SU-DHL-6 (cell line): Measurements from ENCODE around the gene HHAT.

ENCODE experiments used
- H2AFZ ChIP-seq: fragments of 200-600 bp; sonication (generic); 2 replicates; pipeline ENCODE4 v1.6.1; 2014; ENCODE audit warnings: low read depth, mild to moderate bottlenecking, moderate library complexity, mixed read lengths, antibody characterized with exemption, low read length; ENCODE audit not compliant: severe bottlenecking
- H3F3A ChIP-seq: fragments of 200-600 bp; shearing (Covaris generic); 2 replicates; pipeline ENCODE4 v1.6.0; 2016; ENCODE audit warnings: antibody characterized with exemption, mild to moderate bottlenecking; ENCODE audit not compliant: insufficient read depth
- H3K27ac ChIP-seq: fragments of 200-600 bp; sonication (generic); 2 replicates; pipeline ENCODE4 v1.5.1; 2016; ENCODE audit warnings: low read depth, mild to moderate bottlenecking, low read length, moderate library complexity, mixed read lengths
- H3K27me3 ChIP-seq: fragments of 200-600 bp; sonication (generic), shearing (Covaris generic); 2 replicates; pipeline ENCODE4 v1.6.0; 2014; ENCODE audit warnings: mild to moderate bottlenecking, low read length
- H3K36me3 ChIP-seq: fragments of 200-600 bp; sonication (generic); 2 replicates; pipeline ENCODE4 v1.6.1; 2014; ENCODE audit warnings: mild to moderate bottlenecking, low read length, mixed read lengths
- H3K4me2 ChIP-seq: fragments of 300-600, 200-600 bp; shearing (Covaris generic), sonication (generic); 2 replicates; pipeline ENCODE4 v1.6.0; 2014; ENCODE audit warnings: low read length, low read depth, mild to moderate bottlenecking; ENCODE audit not compliant: poor library complexity, severe bottlenecking
- H3K4me3 ChIP-seq: fragments of 200-600 bp; sonication (generic); 2 replicates; pipeline ENCODE4 v1.5.1; 2014; ENCODE audit warnings: antibody characterized with exemption, low read length, mild to moderate bottlenecking, mixed read lengths; ENCODE audit not compliant: insufficient read depth, poor library complexity, severe bottlenecking
- H3K79me2 ChIP-seq: fragments of 200-600 bp; sonication (generic); 2 replicates; pipeline ENCODE4 v1.6.1; 2014; ENCODE audit warnings: mild to moderate bottlenecking, low read length, moderate library complexity; ENCODE audit not compliant: insufficient read depth
- H3K9ac ChIP-seq: fragments of 200-600 bp; sonication (generic); 2 replicates; pipeline ENCODE4 v1.7.0; 2014; ENCODE audit warnings: mild to moderate bottlenecking, low read length
- H3K9me2 ChIP-seq: fragments of 200-600 bp; sonication (generic); replicated peaks from 2 replicates; pipeline ENCODE4 v1.6.1; 2014; ENCODE audit warnings: low read length; ENCODE audit not compliant: insufficient read depth
- H3K9me3 ChIP-seq: fragments of 200-600 bp; sonication (generic); 2 replicates; pipeline ENCODE4 v1.6.1; 2014; ENCODE audit warnings: low read length, mixed read lengths; ENCODE audit not compliant: insufficient read depth
- H4K20me1 ChIP-seq: fragments of 200-600 bp; sonication (generic); 2 replicates; pipeline ENCODE4 v1.6.1; 2014; ENCODE audit warnings: low read depth, mild to moderate bottlenecking, antibody characterized with exemption, low read length, moderate library complexity, mixed read lengths
- CTCF ChIP-seq: fragments of 200-600 bp; sonication (generic); IDR thresholded peaks from one replicate; pipeline ENCODE4 v1.5.1; 2017; ENCODE audit warnings: antibody characterized with exemption, mild to moderate bottlenecking, low read length, moderate library complexity; ENCODE audit not compliant: insufficient read depth, poor library complexity, severe bottlenecking
- EZH2phosphoT487 ChIP-seq: fragments of 200-600 bp; sonication (generic), shearing (Covaris generic); conservative IDR thresholded peaks from 2 replicates; pipeline ENCODE4 v1.6.1; 2018; ENCODE audit warnings: mild to moderate bottlenecking, antibody characterized with exemption, low read length, moderate library complexity, mixed read lengths

Gene HHAT

DNA sequence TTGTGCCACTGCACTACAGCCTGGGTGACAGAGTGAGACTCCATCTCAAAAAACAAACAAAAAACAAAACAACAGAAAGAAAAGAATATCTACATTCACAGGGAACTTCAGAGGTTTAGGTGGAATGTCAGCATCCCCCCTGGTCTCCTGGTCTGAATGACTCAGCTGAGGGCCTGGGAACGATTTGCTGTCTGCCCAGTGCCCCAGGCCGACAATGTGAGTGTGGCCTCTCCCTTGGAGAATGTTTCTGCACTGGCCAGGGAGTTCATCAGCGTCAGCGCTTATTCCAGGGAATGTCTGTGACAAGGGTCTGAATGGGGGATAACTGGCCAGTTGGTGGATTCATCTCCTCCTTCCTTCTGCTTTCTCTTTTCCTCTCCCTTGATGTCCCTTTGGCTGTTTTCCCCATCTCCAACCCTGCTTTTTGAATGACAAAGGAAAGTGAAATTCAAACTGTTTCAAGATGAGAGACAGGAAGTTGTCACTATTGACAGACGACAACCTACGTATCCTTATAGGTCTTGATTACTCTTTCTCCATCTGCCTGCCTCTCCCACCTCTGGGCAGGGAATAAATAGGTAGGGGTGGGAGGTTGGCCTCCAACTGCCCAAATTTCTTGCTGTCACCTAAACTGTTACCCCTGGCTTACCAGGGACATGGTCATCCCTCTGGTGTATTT lies 213.1 kb downstream of the HHAT start:
- no peaks in the 10 kb centered on the region for H3F3A ChIP-seq
- H3K36me3 ChIP-seq: no peaks in the 10 kb centered on the region
- H3K4me2 ChIP-seq: no peak overlapping the region
- no peaks in the 10 kb centered on the region for H3K27me3 ChIP-seq
- no peak overlapping the region for H3K4me3 ChIP-seq
- no peak overlapping the region for H2AFZ ChIP-seq
- H3K9me2 ChIP-seq: no peaks in the 10 kb centered on the region
- H4K20me1 ChIP-seq: no peaks in the 10 kb centered on the region
- H3K27ac ChIP-seq: no peak overlapping the region
- H3K9me3 ChIP-seq: no peaks in the 10 kb centered on the region
- TF ChIP-seq CTCF (no peak), EZH2phosphoT487 (no peak)
- no peak overlapping the region for H3K9ac ChIP-seq
- H3K79me2 ChIP-seq: no peaks in the 10 kb centered on the region

DNA sequence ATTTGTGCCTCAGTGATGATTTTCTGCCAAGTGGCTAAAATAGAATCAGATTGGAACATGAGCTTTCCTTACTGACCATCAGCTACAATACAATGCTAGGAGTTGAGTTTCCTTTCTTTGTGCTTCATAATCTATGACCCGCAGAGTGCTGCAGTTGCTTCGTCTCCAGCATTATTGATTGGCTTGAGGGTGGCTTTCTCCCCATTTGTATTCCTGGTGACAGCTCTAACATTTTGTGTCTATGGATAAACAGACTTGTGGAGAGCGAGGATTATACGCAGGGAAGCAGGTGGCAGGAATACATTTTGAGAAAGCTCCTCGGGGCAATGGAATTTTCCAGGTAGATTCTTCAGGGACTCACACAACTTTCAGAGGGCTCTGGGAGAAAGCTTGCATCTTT lies 223.2 kb downstream of the HHAT start:
- Histone ChIP-seq H3K27me3 (no peaks in the 10 kb centered on the region), H3K79me2 (no peaks in the 10 kb centered on the region), H3K9me3 (no peaks in the 10 kb centered on the region), H4K20me1 (no peaks in the 10 kb centered on the region), H3K4me2 (no peak overlapping the region), H3K27ac (no peak overlapping the region), H3K9ac (no peak overlapping the region), H3F3A (no peaks in the 10 kb centered on the region), H3K4me3 (no peak overlapping the region), H3K9me2 (no peaks in the 10 kb centered on the region), H2AFZ (no peak overlapping the region), H3K36me3 (no peaks in the 10 kb centered on the region)
- TF ChIP-seq EZH2phosphoT487: no peak
- TF ChIP-seq CTCF: no peak

DNA sequence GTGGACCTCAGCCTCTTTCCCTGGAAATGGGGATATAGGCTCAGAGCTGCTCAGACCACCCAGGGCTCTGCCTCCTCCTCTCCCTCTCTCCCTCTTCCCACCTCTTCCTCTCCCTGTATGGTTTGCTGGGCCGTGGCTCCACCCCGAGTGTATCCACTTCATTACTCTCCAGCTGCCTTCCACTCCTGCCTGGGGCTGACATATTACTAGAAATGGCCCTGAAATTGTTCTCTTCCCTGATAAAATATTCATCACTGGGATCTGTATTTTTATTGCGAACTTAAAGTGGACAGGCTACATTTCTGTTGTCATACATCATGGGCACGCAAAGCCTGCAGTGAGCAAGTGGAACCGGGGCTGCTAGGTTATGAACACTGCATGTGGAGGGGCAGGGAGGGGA lies 225.0 kb downstream of the HHAT start:
- Histone ChIP-seq H3K79me2 (no peaks in the 10 kb centered on the region), H2AFZ (no peak overlapping the region), H4K20me1 (no peaks in the 10 kb centered on the region), H3K36me3 (no peaks in the 10 kb centered on the region), H3K9me3 (no peaks in the 10 kb centered on the region), H3K4me2 (no peak overlapping the region), H3K9ac (no peak overlapping the region), H3K27ac (no peak overlapping the region), H3K4me3 (no peak overlapping the region), H3K27me3 (no peaks in the 10 kb centered on the region), H3K9me2 (no peaks in the 10 kb centered on the region), H3F3A (no peaks in the 10 kb centered on the region)
- TF ChIP-seq CTCF: no peak
- TF ChIP-seq EZH2phosphoT487: no peak
